ENCODE data around the gene EPHA5. TPM values are rescaled to one million over a fixed set of nuclear protein-coding genes. Genes with fewer than 3 reads are reported as not detected.

EPHA5 gene
- total RNA-seq, 1 donor from 2014 or later: 1.2 TPM

DNA sequence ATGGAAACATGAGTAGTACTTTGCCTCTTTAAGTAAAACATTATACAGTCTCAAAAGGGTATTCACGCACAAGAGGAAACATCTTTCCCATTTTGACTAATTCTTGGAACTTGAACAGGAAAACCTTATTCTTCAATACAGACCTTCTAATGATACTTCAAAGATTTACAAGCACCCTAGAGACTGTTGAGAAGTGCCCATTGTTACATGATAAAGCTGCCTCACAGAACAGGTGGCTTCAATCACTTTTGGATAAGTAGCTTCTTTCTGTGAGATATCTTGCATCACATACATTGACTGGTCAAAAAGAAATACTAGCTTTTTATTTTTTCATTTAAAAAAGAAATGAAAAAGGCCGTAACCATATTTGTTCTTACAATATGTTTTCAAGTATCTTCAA lies 219.4 kb downstream of the EPHA5 start:
- Histone ChIP-seq H4K20me1 (ENCODE audit: insufficient read depth, low read length) (no peaks in the 10 kb centered on the region), H3K36me3 (ENCODE audit: insufficient read depth, low read length) (no peaks in the 10 kb centered on the region), H3K4me1 (ENCODE audit: insufficient read depth, low read length) (no peaks in the 10 kb centered on the region), H3K4me2 (ENCODE audit: low read length) (no peak overlapping the region), H2AFZ (ENCODE audit: low read depth, low read length) (no peak overlapping the region), H3K79me2 (ENCODE audit: insufficient read depth, low read length) (no peaks in the 10 kb centered on the region), H3K4me3 (ENCODE audit: insufficient read depth, low read depth, low read length) (no peak overlapping the region), H3K27me3 (ENCODE audit: insufficient read depth, low read length) (no peaks in the 10 kb centered on the region), H3K9ac (ENCODE audit: low read length) (no peak overlapping the region), H3K9me3 (ENCODE audit: insufficient read depth, low read depth, low read length) (no peaks in the 10 kb centered on the region), H3K27ac (ENCODE audit: low read depth, low read length) (no peak overlapping the region)
- H3K4me3 Mint-ChIP-seq (ENCODE audit: unreplicated experiment): no peak overlapping the region
- no peak for DNase-seq (ENCODE audit: low read depth)
- no peak overlapping the region for H3K27ac Mint-ChIP-seq (ENCODE audit: unreplicated experiment)
- no peak for FAIRE-seq
- no peaks in the 10 kb centered on the region for H3K27me3 Mint-ChIP-seq (ENCODE audit: low read depth, unreplicated experiment)
- H3K36me3 Mint-ChIP-seq (ENCODE audit: low read depth, unreplicated experiment): no peaks in the 10 kb centered on the region
- H3K4me1 Mint-ChIP-seq (ENCODE audit: low read depth, unreplicated experiment): no peaks in the 10 kb centered on the region
- H3K9me3 Mint-ChIP-seq (ENCODE audit: unreplicated experiment): no peaks in the 10 kb centered on the region
- no peak for TF ChIP-seq EZH2 (IDR thresholded peaks at IDR 0.05; ENCODE audit: insufficient read depth, low read length)
- TF ChIP-seq, protein P1, sequence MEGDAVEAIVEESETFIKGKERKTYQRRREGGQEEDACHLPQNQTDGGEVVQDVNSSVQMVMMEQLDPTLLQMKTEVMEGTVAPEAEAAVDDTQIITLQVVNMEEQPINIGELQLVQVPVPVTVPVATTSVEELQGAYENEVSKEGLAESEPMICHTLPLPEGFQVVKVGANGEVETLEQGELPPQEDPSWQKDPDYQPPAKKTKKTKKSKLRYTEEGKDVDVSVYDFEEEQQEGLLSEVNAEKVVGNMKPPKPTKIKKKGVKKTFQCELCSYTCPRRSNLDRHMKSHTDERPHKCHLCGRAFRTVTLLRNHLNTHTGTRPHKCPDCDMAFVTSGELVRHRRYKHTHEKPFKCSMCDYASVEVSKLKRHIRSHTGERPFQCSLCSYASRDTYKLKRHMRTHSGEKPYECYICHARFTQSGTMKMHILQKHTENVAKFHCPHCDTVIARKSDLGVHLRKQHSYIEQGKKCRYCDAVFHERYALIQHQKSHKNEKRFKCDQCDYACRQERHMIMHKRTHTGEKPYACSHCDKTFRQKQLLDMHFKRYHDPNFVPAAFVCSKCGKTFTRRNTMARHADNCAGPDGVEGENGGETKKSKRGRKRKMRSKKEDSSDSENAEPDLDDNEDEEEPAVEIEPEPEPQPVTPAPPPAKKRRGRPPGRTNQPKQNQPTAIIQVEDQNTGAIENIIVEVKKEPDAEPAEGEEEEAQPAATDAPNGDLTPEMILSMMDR (IDR thresholded peaks at IDR 0.05; ENCODE audit: insufficient read depth, low read depth, low read length): no peak

DNA sequence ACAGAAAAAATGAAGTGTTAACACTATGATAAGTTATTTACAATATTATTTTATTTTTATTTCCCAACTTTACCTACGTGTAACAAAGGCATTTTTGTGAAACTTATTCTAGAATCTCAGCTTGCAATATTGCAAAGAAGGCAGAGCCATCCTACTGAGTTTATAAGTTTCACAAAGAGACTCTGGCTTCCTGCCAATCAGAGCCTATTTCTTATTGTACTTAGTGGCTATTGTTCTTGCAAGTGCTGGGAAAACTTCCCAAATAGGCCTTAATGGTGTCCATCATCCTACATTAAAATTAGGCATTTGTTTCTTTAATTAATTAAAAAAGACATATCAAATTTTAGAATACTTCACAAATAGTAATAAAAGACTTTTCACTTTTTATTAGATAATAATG lies 233.2 kb downstream of the EPHA5 start:
- Histone ChIP-seq H3K27ac (ENCODE audit: low read depth, low read length) (no peak overlapping the region), H3K4me3 (ENCODE audit: insufficient read depth, low read depth, low read length) (no peak overlapping the region), H3K4me2 (ENCODE audit: low read length) (no peak overlapping the region), H3K9ac (ENCODE audit: low read length) (no peak overlapping the region), H2AFZ (ENCODE audit: low read depth, low read length) (no peak overlapping the region), H4K20me1 (ENCODE audit: insufficient read depth, low read length) (no peaks in the 10 kb centered on the region), H3K9me3 (ENCODE audit: insufficient read depth, low read depth, low read length) (no peaks in the 10 kb centered on the region), H3K79me2 (ENCODE audit: insufficient read depth, low read length) (no peaks in the 10 kb centered on the region), H3K27me3 (ENCODE audit: insufficient read depth, low read length) (no peaks in the 10 kb centered on the region), H3K4me1 (ENCODE audit: insufficient read depth, low read length) (no peaks in the 10 kb centered on the region), H3K36me3 (ENCODE audit: insufficient read depth, low read length) (no peaks in the 10 kb centered on the region)
- no peaks in the 10 kb centered on the region for H3K27me3 Mint-ChIP-seq (ENCODE audit: low read depth, unreplicated experiment)
- DNase-seq (ENCODE audit: low read depth) (no peak), FAIRE-seq (no peak)
- H3K9me3 Mint-ChIP-seq (ENCODE audit: unreplicated experiment): no peaks in the 10 kb centered on the region
- no peak overlapping the region for H3K27ac Mint-ChIP-seq (ENCODE audit: unreplicated experiment)
- H3K4me1 Mint-ChIP-seq (ENCODE audit: low read depth, unreplicated experiment): no peaks in the 10 kb centered on the region
- no peak overlapping the region for H3K4me3 Mint-ChIP-seq (ENCODE audit: unreplicated experiment)
- H3K36me3 Mint-ChIP-seq (ENCODE audit: low read depth, unreplicated experiment): no peaks in the 10 kb centered on the region
- TF ChIP-seq EZH2 (IDR thresholded peaks at IDR 0.05; ENCODE audit: insufficient read depth, low read length): no peak
- TF ChIP-seq, protein P1 (IDR thresholded peaks at IDR 0.05; ENCODE audit: insufficient read depth, low read depth, low read length): no peak

DNA sequence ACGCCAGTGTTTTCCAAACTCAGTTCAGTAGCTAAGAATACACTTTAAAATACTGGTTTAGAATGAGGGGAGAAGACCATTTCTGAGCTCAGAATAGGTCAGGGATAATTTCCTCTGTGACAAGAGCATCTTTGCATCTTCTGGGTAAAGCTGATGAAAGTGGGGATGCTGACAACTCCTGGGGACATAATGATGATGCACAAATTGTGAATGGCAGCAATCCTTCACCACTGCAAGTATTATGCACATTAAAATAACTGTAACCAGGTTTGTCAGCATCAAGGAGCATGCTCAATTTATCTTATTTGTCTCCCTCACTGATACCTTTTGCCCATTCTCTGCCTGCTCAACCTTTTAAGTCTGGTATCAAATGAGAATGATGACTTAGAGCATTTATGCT lies 248.2 kb downstream of the EPHA5 start:
- DNase-seq (ENCODE audit: low read depth) (no peak), FAIRE-seq (no peak)
- H3K4me3 ChIP-seq (ENCODE audit: insufficient read depth, low read depth, low read length): no peak overlapping the region
- H4K20me1 ChIP-seq (ENCODE audit: insufficient read depth, low read length): no peaks in the 10 kb centered on the region
- no peaks in the 10 kb centered on the region for H3K79me2 ChIP-seq (ENCODE audit: insufficient read depth, low read length)
- H3K9me3 ChIP-seq (ENCODE audit: insufficient read depth, low read depth, low read length): no peaks in the 10 kb centered on the region
- no peak overlapping the region for H3K4me3 Mint-ChIP-seq (ENCODE audit: unreplicated experiment)
- H3K27ac Mint-ChIP-seq (ENCODE audit: unreplicated experiment): no peak overlapping the region
- no peak overlapping the region for H3K27ac ChIP-seq (ENCODE audit: low read depth, low read length)
- peaks cover under 1% of the 10 kb centered on the region for H3K4me1 ChIP-seq (ENCODE audit: insufficient read depth, low read length)
- no peak overlapping the region for H3K4me2 ChIP-seq (ENCODE audit: low read length)
- no peaks in the 10 kb centered on the region for H3K36me3 Mint-ChIP-seq (ENCODE audit: low read depth, unreplicated experiment)
- no peaks in the 10 kb centered on the region for H3K9me3 Mint-ChIP-seq (ENCODE audit: unreplicated experiment)
- H3K36me3 ChIP-seq (ENCODE audit: insufficient read depth, low read length): no peaks in the 10 kb centered on the region
- H3K27me3 ChIP-seq (ENCODE audit: insufficient read depth, low read length): no peaks in the 10 kb centered on the region
- H3K4me1 Mint-ChIP-seq (ENCODE audit: low read depth, unreplicated experiment): no peaks in the 10 kb centered on the region
- H2AFZ ChIP-seq (ENCODE audit: low read depth, low read length): no peak overlapping the region
- TF ChIP-seq, protein P1 (IDR thresholded peaks at IDR 0.05; ENCODE audit: insufficient read depth, low read depth, low read length): no peak
- TF ChIP-seq EZH2 (IDR thresholded peaks at IDR 0.05; ENCODE audit: insufficient read depth, low read length): no peak
- no peaks in the 10 kb centered on the region for H3K27me3 Mint-ChIP-seq (ENCODE audit: low read depth, unreplicated experiment)
- H3K9ac ChIP-seq (ENCODE audit: low read length): no peak overlapping the region

Measured in astrocyte (in vitro differentiated cells and primary cell).